Endothelial cell of umbilical vein (primary cell): ENCODE measurements around the gene KYNU.

Experiments used
- CTCF ChIP-seq, 2 donors: IDR thresholded peaks; 1 replicate in 1 of 2; 2 replicates in 1 of 2; pipeline ENCODE4 v1.5.1; 2011; ENCODE audit warnings: low read length in 2 of 2, mild to moderate bottlenecking in 2 of 2, moderate library complexity in 2 of 2, control low read depth in 1 of 2, inconsistent platforms in 1 of 2, low read depth in 1 of 2; ENCODE audit not compliant: insufficient read depth in 1 of 2; ENCODE audit errors: extremely low read depth in 1 of 2
- EZH2 ChIP-seq: IDR thresholded peaks from 2 replicates; pipeline ENCODE4 v1.6.1; 2012; ENCODE audit warnings: borderline replicate concordance, low read depth, mild to moderate bottlenecking, moderate library complexity, low read length, inconsistent platforms; ENCODE audit not compliant: severe bottlenecking
- MAX ChIP-seq: IDR thresholded peaks from 2 replicates; pipeline ENCODE4 v1.6.1; 2011; ENCODE audit not compliant: insufficient read depth, insufficient read length

- TF ChIP-seq MAX (no peak), CTCF (IDR thresholded peaks at IDR 0.05; ENCODE audit: extremely low read depth in 1 of 2, insufficient read depth in 1 of 2, low read depth in 1 of 2, low read length in 2 of 2) (no peak), EZH2 (no peak)
These were observed 18.5 kb upstream of the KYNU start for GRCh38 chr2:142858961-142859360.
